GM23248 (cell line): ENCODE data around the gene MACROH2A2. TPM values are rescaled to one million over a fixed set of nuclear protein-coding genes. Genes with fewer than 3 reads are reported as not detected.

Experiments
- DNase-seq: peaks from one replicate; pipeline ENCODE4 v3.0.0-alpha.2; 2015
- H2AFZ ChIP-seq: fragments of 200-600 bp; sonication (generic); 2 replicates; pipeline ENCODE4 v1.6.1; 2016; ENCODE audit warnings: antibody characterized with exemption
- H3F3A ChIP-seq: fragments of 200-600 bp; sonication (generic); 2 replicates; pipeline ENCODE4 v1.6.1; 2016; ENCODE audit warnings: mild to moderate bottlenecking, antibody characterized with exemption, mixed run types; ENCODE audit not compliant: insufficient read depth
- H3K27ac ChIP-seq: fragments of 200-600 bp; sonication (generic); 2 replicates; pipeline ENCODE4 v1.5.1; 2016; ENCODE audit warnings: mild to moderate bottlenecking
- H3K27me3 ChIP-seq: fragments of 200-600 bp; sonication (generic); replicated peaks from 2 replicates; pipeline ENCODE4 v1.6.1; 2016; ENCODE audit warnings: mild to moderate bottlenecking; ENCODE audit not compliant: insufficient read depth
- H3K36me3 ChIP-seq: fragments of 200-600 bp; sonication (generic); 2 replicates; pipeline ENCODE4 v1.6.1; 2016; ENCODE audit warnings: low read depth, mild to moderate bottlenecking
- H3K4me1 ChIP-seq: fragments of 200-600 bp; sonication (generic); 2 replicates; pipeline ENCODE4 v1.6.1; 2016; ENCODE audit warnings: mild to moderate bottlenecking; ENCODE audit not compliant: insufficient read depth
- H3K4me2 ChIP-seq: fragments of 200-600 bp; sonication (generic); one replicate; pipeline ENCODE4 v1.6.1; 2016; ENCODE audit warnings: mild to moderate bottlenecking; ENCODE audit not compliant: unreplicated experiment
- H3K4me3 ChIP-seq: fragments of 200-600 bp; sonication (generic); 2 replicates; pipeline ENCODE4 v1.5.1; 2016; ENCODE audit warnings: mild to moderate bottlenecking
- H3K79me2 ChIP-seq: fragments of 200-600 bp; sonication (generic); 2 replicates; pipeline ENCODE4 v1.6.1; 2016; ENCODE audit warnings: mild to moderate bottlenecking; ENCODE audit not compliant: insufficient read depth
- H3K9ac ChIP-seq: fragments of 200-600 bp; sonication (generic); 2 replicates; pipeline ENCODE4 v1.6.1; 2016; ENCODE audit warnings: mild to moderate bottlenecking
- H3K9me2 ChIP-seq: fragments of 200-600 bp; sonication (generic); 2 replicates; pipeline ENCODE4 v1.6.1; 2016; ENCODE audit warnings: mixed run types, mild to moderate bottlenecking, moderate library complexity; ENCODE audit not compliant: insufficient read depth
- H3K9me3 ChIP-seq: fragments of 200-600 bp; sonication (generic); one replicate; pipeline ENCODE4 v1.6.1; 2017; ENCODE audit warnings: low read depth
- H4K20me1 ChIP-seq: fragments of 200-600 bp; sonication (generic); 2 replicates; pipeline ENCODE4 v1.6.0; 2016; ENCODE audit not compliant: insufficient read depth
- EZH2 ChIP-seq: fragments of 200-600 bp; sonication (generic); IDR thresholded peaks from 2 replicates; pipeline ENCODE4 v1.6.1; 2018; ENCODE audit warnings: antibody characterized with exemption, mild to moderate bottlenecking; ENCODE audit not compliant: insufficient read depth, poor library complexity, severe bottlenecking
- EZH2phosphoT487 ChIP-seq: fragments of 200-600 bp; sonication (generic); IDR thresholded peaks from 2 replicates; pipeline ENCODE4 v1.6.1; 2018; ENCODE audit warnings: antibody characterized with exemption, moderate library complexity, mild to moderate bottlenecking, low read depth; ENCODE audit not compliant: insufficient read depth
- WGBS, 2 experiments: methylation state at CpG; one replicate each; pipeline ENCODE4 v1.1.6; 2015 to 2017; ENCODE audit warnings: low lambda C conversion rate in 2 of 2, low coverage in 1 of 2; ENCODE audit errors: missing lambda C conversion rate in 2 of 2; 5-methylcytosine and 5-hydroxymethylcytosine counted together
- in situ Hi-C: fragments of 300-500 bp; cut with MboI; formaldehyde crosslinking; loops from 2 replicates; pipeline ENCODE4 v1.15.0; 2020
- polyA plus RNA-seq: library from polyadenylated mRNA; unstranded; fragments of >200 nt; fragmentation: Nextera tagmentation; extraction: Ambion mirVana; gene quantifications from 2 replicates; pipeline ENCODE4 v1.2.1, GENCODE V29; 2016
- total RNA-seq: library from RNA; depleted of rRNA; stranded (reverse); fragments of >200 nt; shearing (Covaris generic); gene quantifications from 2 replicates; pipeline ENCODE4 v1.2.3, GENCODE V29; 2014

The MACROH2A2 gene
- total and polyA plus RNA-seq, 2 experiments from 2014 or later, result 11.4 to 14.7 TPM

DNA sequence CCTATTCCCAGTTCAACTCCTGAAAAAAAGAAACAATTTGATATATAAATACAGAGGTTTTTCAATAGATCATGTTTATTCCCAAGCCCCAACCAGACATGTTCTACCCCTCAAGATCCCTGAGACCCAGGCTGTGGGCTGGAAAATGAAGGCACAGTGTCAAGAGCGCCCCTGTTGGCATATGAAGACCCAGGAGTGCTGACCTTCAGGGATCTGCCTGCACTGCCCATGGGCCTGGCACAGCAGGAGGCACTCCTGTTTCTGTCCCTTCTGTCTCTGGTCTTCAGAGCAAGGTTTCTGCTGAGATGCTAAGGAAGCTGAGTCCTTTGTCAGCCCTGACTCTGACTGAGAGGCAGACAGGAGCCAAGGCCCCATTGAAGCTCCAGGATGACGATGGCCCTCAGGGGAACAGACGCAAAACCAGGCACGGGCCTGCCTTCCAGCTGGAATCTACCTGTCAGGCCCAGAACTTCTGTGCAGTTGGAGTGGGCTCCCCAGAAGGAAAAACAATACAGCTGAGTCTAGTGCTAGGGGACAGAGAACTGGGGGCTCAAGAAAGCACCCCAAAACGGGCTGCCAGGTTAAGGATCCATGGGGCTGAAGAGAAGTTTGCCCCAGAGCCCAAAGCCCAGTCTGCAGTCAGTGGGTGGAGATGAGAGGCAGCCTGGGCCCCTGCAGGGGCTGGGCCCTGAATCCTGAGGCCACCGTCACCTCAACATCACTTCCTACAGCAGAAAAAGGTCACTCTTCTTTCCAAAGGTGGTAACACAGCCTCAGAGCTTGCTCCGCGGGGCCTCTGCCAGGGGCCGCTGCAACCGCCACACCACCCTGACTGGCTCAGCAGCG lies 86.7 kb downstream of the MACROH2A2 start:
- no peak overlapping the region for H3K9ac ChIP-seq
- TF ChIP-seq EZH2phosphoT487 (no peak), EZH2 (no peak)
- H3K27me3 ChIP-seq, result no peaks in the 10 kb centered on the region
- no peak for DNase-seq
- in situ Hi-C loops, result no loop called here
- H3K9me3 ChIP-seq, result no peaks in the 10 kb centered on the region
- no peak overlapping the region for H3K4me2 ChIP-seq
- no peaks in the 10 kb centered on the region for H4K20me1 ChIP-seq
- WGBS, 2 experiments, result 90 to 94% methylated on average over 11 of the region's 11 CpGs
- no peaks in the 10 kb centered on the region for H3F3A ChIP-seq
- H3K27ac ChIP-seq, result no peak overlapping the region
- no peaks in the 10 kb centered on the region for H3K4me1 ChIP-seq
- H3K4me3 ChIP-seq, result no peak overlapping the region
- no peaks in the 10 kb centered on the region for H3K36me3 ChIP-seq
- H3K79me2 ChIP-seq, result peaks cover 16% of the 10 kb centered on the region
- no peak overlapping the region for H2AFZ ChIP-seq
- no peaks in the 10 kb centered on the region for H3K9me2 ChIP-seq

DNA sequence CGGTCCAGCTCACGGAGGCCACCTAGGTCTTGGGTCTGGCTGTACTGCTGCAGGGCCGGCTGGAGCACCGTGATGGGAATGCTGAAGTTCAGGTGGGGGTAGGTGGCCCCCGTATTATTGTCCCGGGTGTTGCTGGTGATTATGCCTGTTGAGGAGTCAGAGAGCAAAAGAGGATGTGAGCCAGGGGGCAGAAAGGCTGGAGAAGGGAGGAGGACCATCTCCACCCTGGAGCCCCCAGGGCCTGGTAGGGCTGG lies 87.3 kb downstream of the MACROH2A2 start:
- no peaks in the 10 kb centered on the region for H4K20me1 ChIP-seq
- H3K4me1 ChIP-seq, result no peaks in the 10 kb centered on the region
- no peak for DNase-seq
- H3K9me3 ChIP-seq, result no peaks in the 10 kb centered on the region
- H3F3A ChIP-seq, result no peaks in the 10 kb centered on the region
- WGBS, 2 experiments, result 82 to 91% methylated on average over 6 of the region's 6 CpGs
- H2AFZ ChIP-seq, result no peak overlapping the region
- H3K79me2 ChIP-seq, result peaks cover 21% of the 10 kb centered on the region
- no peaks in the 10 kb centered on the region for H3K27me3 ChIP-seq
- no peaks in the 10 kb centered on the region for H3K36me3 ChIP-seq
- H3K9me2 ChIP-seq, result no peaks in the 10 kb centered on the region
- TF ChIP-seq EZH2 (no peak), EZH2phosphoT487 (no peak)
- in situ Hi-C loops, result no loop called here
- H3K4me2 ChIP-seq, result no peak overlapping the region
- H3K9ac ChIP-seq, result no peak overlapping the region
- H3K4me3 ChIP-seq, result no peak overlapping the region
- H3K27ac ChIP-seq, result no peak overlapping the region

DNA sequence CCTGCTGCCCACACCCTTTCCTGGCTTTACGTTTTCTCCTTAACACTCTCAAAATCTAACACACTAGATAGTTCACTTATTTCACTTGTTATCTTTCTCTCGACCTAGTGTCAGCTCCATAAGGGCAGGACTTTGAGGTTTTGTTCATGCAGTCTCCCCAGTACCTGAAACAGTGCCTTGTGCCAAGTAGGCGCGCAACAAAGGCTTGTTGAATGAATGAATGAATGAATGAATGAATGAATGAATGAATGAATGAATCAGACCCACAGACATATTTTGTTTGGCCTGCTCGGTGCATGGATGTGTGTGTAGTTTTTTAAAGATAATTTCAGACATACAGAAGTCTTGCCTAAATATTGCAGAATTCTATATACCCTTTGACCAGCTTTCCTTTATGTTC lies 87.7 kb downstream of the MACROH2A2 start:
- no peak overlapping the region for H3K9ac ChIP-seq
- TF ChIP-seq EZH2, result no peak
- TF ChIP-seq EZH2phosphoT487, result no peak
- no peak overlapping the region for H2AFZ ChIP-seq
- in situ Hi-C loops, result no loop called here
- no peaks in the 10 kb centered on the region for H3K9me3 ChIP-seq
- no peak for DNase-seq
- no peak overlapping the region for H3K4me3 ChIP-seq
- H3K27ac ChIP-seq, result no peak overlapping the region
- no peaks in the 10 kb centered on the region for H3K27me3 ChIP-seq
- H3K36me3 ChIP-seq, result no peaks in the 10 kb centered on the region
- no peaks in the 10 kb centered on the region for H3K9me2 ChIP-seq
- H3K4me2 ChIP-seq, result no peak overlapping the region
- H3K79me2 ChIP-seq, result peaks cover 25% of the 10 kb centered on the region
- no peaks in the 10 kb centered on the region for H3F3A ChIP-seq
- no peaks in the 10 kb centered on the region for H3K4me1 ChIP-seq
- WGBS, 2 experiments, result 91 to 92% methylated on average over 5 of the region's 5 CpGs
- no peaks in the 10 kb centered on the region for H4K20me1 ChIP-seq

DNA sequence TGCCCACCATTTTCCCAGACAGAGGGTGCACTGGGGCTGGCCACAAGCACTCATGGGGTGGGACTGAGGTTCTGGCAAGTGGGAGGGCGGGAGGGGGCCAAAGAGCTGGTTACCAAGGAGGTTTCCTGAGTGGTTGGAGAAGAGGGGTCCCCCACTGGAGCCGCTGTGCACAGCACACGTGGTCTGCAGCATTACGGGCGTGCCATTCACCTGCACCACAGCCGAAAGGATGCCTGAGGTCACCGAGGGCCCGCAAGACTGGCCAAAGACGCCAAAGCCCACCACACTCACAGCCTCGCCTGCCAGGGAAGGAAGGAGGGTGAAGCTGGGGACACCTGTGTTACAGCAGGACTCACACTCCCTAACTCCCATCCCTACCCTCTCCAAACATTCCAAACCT lies 89.9 kb downstream of the MACROH2A2 start:
- Histone ChIP-seq H3F3A (peaks cover 9% of the 10 kb centered on the region; the same call in 1 of the 2 replicates), H3K27ac (no peak overlapping the region), H3K4me2 (no peak overlapping the region), H3K27me3 (no peaks in the 10 kb centered on the region), H2AFZ (no peak overlapping the region), H3K9me2 (no peaks in the 10 kb centered on the region), H3K36me3 (no peaks in the 10 kb centered on the region), H3K9me3 (no peaks in the 10 kb centered on the region), H3K9ac (no peak overlapping the region), H3K4me1 (peaks cover 9% of the 10 kb centered on the region), H4K20me1 (no peaks in the 10 kb centered on the region), H3K4me3 (no peak overlapping the region), H3K79me2 (peaks cover 27% of the 10 kb centered on the region)
- in situ Hi-C loops, result no loop called here
- TF ChIP-seq EZH2phosphoT487, result no peak
- TF ChIP-seq EZH2, result no peak
- no peak for DNase-seq
- WGBS, 2 experiments, result 91 to 93% methylated on average over 9 to 10 of the region's 10 CpGs
